Dedifferentiated amniotic fluid mesenchymal stem cell (primary cell): ENCODE measurements around the gene ELL.

Source experiments
- DNase-seq: peaks from one replicate; pipeline ENCODE4 v3.0.0-alpha.2; 2016; ENCODE audit errors: extremely low spot score

The ELL gene

DNA sequence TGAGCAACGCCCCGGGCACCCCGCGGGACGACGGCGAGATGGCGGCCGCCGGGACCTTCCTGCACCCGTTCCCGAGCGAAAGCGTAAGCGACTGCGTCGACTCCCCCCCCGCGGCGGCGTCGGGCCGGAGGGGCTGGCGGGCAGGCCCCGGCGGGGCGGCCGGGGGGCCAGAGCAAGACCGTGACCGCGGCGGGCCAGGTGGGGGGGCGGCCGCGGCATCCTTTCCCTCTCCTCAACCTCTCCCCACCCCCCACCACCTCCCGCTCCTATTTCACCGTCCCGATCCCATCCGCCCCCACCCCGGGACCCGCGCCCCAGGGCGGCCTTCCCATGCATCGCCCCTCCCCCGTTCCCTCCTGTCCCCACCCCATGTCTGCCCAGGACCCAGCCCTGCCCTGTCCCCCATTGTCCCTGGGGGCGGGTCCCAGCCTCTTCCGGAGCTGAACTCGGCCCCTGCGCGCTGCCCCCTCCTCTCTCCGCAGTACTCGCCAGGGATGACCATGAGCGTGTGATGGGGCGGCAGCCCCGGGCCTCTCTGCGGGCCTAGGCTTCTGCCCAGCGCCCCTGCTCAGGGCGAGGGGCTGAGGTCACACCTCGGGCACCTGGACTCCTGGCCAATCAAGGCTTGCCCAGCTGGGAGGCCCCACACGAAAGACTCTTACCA lies 88.0 kb downstream of the ELL start:
- no peak for DNase-seq

DNA sequence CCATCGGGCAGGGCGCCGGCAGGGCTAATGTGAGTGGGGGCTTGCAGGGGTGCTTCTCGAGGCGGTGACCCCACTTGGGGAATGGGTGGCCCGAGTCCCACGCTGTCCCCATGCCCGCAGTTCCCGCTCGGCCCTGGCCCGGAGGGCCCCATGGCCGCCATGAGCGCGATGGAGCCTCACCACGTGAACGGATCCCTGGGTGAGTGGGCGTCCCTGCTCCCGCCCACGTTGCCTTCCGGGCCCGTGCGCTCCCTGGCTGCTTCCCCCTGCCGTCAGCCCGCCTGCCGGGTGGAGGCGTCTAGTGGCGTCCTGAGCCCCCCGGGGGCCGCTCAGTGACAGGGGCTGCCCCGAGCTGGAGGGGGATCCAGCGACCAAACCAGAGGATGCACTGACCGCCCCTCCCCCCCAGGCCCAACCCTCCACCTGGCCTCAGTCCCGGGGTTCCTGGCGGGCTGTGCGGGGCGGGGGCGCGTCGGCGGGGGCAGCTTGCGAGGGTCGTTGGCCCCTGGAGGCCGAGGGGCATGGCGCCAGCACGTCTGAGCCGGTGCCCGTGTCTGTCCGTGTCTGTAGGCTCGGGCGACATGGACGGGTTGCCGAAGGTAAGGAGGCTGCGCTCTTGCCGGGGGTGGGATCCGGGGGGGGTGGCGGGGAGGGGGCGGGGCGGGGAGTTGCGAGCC lies 88.7 kb downstream of the ELL start:
- DNase-seq, result no peak

- no peak for DNase-seq
Observed at GRCh38 chr19:18432275-18433014, 89.4 kb downstream of the ELL start.

- no peak for DNase-seq
Observed at GRCh38 chr19:18431351-18432197, 90.3 kb downstream of the ELL start.

- no peak for DNase-seq
Observed at GRCh38 chr19:18430417-18431144, 91.3 kb downstream of the ELL start.

- DNase-seq, result no peak
Observed at GRCh38 chr19:18429717-18430416, 92.0 kb downstream of the ELL start.

DNA sequence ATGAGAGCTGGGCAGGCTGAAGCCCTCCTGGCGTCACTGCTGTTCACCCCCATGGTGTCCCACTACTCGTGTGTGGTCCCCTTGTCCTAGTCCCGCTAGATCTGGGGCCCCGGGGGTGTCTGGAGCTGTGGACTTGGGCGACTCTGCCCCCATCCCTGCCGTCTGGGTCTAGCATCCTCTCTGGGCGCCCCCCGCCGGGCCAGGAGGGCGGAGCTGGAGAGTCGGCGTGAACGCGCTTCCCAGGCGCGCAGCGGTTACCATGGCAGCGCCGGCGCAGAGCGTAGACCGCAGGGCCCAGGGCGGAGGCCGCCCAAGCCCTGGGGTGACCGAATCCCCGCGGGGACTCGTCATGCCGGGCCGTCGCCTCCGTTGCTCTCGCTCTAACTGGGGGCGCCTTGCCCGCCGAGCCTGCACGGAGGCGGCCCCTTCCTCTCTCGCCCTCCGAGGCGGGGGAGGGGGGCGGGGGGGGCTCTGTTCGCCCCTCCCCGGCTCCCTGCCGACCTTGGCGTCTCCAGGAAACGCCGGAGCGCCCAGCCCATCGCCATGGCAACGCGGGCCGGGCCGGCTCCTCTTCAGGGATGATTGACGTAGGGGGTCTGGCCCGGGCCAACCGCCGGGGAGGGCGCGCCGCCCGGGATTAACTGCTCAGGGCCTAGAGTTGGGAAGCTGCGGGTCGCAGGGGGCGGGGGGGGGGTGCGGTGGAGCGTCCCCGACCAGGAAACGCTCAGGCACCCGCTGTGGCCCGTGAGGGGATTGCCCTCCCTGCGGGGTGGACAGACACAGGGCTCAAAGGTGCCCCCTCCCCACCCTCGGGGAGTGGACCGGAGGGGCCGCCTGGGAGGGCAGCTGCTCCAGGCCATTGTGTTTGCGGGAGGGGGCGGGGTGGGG lies 92.8 kb downstream of the ELL start:
- peak; percentile 63 for DNase-seq

DNA sequence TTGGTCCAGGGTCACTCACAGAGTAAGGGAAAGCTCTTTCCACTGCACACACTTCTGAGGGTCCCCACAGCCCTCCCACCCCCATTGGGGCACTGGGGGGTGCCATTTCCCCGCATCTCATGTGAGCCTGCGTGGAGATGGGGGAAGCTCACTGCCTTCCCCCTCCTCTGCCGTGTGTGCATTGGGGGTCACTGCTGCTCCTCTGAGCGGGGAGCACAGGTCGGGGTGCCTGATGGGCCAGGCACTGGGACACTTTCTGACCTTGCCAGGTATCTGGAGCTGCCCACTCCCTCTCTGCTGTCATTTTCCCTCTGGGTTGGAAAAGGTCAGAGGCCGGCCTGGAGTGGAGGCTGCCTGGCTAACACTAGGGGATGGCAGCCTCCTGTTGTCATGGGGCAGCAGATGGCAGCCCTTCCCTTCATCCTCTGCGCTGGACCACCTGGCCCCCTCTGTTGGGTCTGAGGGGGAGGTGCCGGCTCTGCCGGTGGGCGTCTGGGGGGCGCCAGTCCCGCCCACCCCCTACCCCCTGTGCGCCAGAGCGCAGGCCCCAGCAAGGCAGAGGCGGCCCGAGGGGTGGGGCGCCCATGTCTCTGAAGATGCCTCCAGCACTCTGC lies 93.6 kb downstream of the ELL start:
- no peak for DNase-seq

DNA sequence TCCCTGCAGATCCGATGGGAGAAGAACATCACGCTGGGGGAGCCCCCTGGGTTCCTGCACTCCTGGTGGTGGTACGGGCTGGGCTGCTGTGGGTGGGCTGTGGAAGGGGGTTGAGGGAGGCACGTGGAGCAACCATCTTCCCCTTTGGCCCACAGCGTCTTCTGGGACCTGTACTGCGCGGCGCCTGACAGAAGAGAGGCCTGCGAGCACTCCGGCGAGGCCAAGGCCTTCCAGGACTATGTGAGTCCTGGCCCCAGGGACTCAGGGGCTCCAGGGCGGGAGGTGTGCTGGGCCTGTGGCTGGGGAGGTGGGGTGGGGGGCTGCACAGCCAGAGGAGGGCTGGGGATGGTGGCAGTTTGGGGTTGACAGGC lies 94.1 kb downstream of the ELL start:
- no peak for DNase-seq

DNA sequence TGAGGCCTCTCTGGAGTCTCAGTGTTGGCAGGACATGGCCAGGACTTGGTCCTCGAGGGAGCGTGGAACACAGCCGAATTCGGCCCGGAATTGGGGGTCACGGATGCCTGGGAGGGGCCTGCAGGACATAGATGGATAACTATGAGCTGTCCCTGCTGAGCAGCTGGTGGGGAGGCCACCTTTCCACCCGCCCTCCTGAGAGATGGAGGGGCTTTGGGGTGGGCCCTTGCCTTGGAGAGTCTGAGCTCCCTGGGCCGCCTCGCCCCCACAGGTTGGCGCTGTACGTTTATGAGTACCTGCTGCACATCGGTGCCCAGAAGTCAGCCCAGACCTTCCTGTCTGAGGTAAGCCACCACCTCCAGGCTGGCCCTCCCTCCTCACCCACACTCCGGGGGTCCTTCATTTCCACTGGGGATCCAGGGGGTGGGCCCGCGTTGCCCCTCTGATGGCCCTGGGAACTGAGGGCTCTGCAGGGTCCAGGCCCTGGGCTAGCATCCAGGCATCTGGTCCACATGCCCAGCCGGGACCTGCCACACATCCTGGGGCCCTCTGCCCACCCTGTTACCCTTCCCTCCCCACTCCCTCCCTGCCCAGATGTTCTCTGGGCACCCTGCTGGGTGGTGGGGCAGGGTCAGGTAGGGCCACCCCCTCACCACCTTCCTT lies 94.7 kb downstream of the ELL start:
- no peak for DNase-seq

- no peak for DNase-seq
Observed at GRCh38 chr19:18426416-18426767, 95.5 kb downstream of the ELL start.

DNA sequence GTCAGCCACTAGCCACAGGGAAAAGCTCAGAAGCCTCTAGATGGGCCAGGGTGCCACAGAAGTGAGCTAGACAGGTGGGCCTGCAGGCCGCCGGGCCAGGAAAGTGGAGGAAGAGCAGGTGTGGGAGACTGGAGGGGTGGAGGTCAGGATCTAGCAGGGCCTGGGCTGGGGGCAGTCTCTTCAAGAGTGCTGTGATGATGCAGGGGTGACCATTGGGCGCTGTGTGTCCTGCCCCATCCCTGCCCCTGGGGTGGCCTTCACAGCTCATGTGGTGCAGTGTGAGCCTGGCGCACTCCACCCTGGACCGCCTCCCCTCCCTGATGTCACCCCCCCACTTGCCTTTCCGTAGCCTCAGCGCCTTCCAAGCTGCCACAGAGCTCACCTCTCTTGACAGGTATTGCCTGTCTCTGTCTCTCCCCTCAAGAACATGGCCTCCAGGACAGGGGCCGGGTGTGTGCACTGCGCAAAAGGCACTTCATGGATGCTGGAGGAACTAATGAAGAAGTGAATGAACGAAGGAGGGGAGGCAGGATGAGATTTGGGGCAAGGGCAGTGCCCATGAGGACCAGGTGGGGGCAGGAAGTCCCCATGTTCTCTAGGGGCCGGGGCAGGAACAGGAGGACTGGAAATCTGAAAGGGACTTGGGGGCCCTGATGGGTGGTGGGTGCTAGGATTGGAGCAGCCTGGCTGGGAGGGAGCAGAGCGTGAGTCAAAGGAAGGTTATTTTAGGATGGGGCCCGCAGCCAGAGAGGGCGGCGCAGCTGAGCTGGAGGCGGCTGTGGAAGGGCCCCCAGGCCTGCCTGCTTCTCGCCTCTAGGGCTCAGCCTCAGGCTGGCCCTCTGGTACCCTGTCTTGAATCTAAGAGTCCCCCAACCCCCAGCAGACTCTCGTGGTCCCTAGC lies 96.1 kb downstream of the ELL start:
- DNase-seq, result peak; percentile 74

DNA sequence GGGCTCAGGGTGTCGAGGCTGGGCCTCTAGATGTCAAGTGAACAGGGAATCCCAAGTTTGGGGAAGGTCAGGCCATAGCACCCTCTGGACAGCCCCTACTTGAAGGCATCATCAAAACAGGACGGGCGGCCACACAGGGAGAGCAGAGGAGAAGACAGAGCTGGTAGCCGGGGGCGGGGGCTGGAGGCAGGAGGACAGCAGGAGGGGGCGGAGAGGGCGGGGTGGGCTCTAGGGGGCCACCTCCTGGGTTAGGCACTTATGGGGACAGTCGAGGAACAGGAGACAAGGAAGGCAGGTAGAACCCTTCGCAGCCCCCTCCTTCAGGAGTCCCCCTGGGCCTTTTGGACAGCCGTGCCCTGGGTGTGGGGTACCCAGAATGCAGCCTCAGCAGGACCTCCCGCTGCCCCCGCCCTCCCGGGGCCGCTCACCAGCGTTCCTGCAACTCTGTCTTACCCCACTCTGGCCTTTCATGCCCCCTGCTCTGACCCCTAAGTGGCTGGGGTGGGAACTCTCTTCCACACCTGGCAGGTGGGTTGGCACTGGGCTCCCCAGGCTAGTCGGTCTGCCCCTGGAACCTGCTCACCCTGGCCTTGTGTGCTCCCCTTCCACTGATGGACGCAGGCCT lies 96.9 kb downstream of the ELL start:
- no peak for DNase-seq

DNA sequence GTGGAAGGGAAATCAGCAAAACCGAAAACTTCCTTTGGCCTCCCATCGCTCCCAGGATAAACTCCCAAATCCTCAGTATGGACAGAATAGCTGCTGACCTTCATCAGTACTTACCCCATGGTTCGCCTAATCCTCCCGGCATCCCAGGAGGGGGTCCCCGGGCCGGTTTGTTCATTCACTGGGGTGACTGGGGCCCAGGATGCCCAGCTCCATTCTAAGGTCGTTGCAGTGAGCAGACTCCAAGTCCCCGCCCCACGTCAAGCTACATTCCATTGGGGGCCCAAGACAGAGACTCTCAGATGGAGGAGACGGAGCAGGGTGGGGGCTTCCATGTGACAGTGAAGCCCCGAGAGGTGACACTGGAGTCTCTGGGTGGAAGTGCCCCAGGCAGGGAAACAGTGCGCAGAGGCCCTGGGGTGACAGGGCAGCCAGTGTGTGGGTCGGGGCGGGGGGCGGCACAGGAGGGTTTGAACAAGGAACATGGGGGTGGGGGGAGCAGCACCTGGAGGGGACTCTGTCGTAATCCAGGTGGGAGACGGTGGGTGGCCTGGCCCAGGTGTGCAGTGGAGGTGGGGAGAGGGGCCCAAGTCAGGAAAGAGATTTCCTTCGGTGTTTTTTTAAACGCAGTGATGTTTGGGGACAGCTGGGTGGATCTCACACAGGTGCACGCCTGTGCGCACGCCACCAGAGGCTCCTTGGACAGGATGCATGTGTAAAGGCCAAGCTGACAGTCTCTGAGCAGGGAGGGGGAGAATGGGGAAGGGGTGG lies 97.6 kb downstream of the ELL start:
- DNase-seq, result no peak

- no peak for DNase-seq
Observed at GRCh38 chr19:18423258-18424020, 98.4 kb downstream of the ELL start.
